ENCODE data around the gene IL17B.

DNA sequence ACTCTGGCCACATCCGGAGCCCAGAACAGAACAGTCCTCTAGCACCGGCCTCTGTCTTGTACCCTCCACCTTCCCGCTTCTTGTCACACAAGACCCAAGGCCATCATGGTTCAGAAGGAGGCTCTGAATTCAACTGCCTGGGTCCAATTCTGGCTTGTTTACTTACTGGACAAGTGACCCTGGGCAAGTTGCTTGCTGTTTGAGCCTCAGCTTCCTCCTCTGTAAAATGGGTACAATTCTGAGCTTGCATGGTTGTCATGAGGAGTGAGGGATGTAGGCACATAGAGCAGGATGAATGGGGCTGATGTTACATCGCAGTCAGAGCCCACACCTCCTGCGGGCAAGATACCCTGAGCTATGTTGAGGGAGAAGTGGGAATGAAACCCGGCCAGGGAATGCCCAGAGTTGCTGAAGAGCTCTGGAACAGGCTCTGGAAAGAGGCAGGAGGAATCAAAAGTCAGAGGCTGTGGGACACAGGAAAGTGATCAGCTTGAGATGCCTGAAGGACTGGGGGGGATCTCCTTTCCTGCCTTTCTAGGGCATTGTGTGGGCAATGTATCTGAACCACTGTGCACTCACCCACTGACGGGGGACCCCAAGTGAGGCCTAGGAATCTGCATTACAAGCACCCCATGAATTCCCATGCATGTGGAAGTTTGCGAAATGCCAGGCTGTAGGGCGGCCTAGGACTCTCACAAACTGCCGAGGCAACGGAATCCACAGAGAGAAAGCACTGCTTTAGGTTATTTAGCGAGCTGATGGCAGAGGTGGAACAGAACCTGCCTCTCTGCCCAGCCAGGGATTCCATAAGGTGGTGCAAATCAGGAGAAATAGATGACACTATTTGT lies 29.4 kb upstream of the IL17B start:
- TF ChIP-seq CTCF (IDR thresholded peaks at IDR 0.05) = no peak
- no peak for TF ChIP-seq POLR2A (IDR thresholded peaks at IDR 0.05)

Data from Peyer's patch (tissue), 4 donors.